Measurements from ENCODE around the gene CEP250.
A peak's percentile ranks its signal among the peaks of the same experiment; 100 is the strongest.

The CEP250 gene

GRCh38 chr20:35409542-35409941 lies 45.9 kb upstream of the CEP250 start:
- H3K4me2 ChIP-seq (ENCODE audit: low read length, poor library complexity, severe bottlenecking) = no peak overlapping the region
- no peak overlapping the region for H2BK12ac ChIP-seq (ENCODE audit: low read length in 2 of 2)
- H3K4me1 ChIP-seq (ENCODE audit: control insufficient read depth, insufficient read depth, low read depth, low read length) = peaks cover 6% of the 10 kb centered on the region
- no peaks in the 10 kb centered on the region for H3K27me3 ChIP-seq (ENCODE audit: control insufficient read depth in 1 of 2, insufficient read depth in 1 of 2, low read length in 2 of 2)
- no peak overlapping the region for H4K91ac ChIP-seq (ENCODE audit: low read length)
- no peak overlapping the region for H3K4ac ChIP-seq (ENCODE audit: low read depth in 1 of 2, low read length in 2 of 2)
- H2BK15ac ChIP-seq (ENCODE audit: low read depth, poor library complexity, severe bottlenecking) = no peak overlapping the region
- no peak overlapping the region for H3K27ac ChIP-seq (ENCODE audit: low read length, poor library complexity, severe bottlenecking)
- H3K4me3 ChIP-seq (ENCODE audit: insufficient read depth in 1 of 2, low read depth in 1 of 2, low read length in 2 of 2) = no peak overlapping the region
- H3K14ac ChIP-seq (ENCODE audit: low read length in 2 of 2) = no peak overlapping the region
- no peak overlapping the region for H2BK5ac ChIP-seq (ENCODE audit: low read depth, low read length, poor library complexity, severe bottlenecking)
- H3K79me1 ChIP-seq (replicated peaks; ENCODE audit: low read length, poor library complexity, severe bottlenecking) = peaks cover 1% of the 10 kb centered on the region
- WGBS = 81% methylated on average over 3 of the region's 3 CpGs
- no peak for DNase-seq
- no peak overlapping the region for H3K23ac ChIP-seq (ENCODE audit: low read length in 2 of 2)
- peaks cover 7% of the 10 kb centered on the region for H3K9me3 ChIP-seq (ENCODE audit: control insufficient read depth, low read length)
- H2AFZ ChIP-seq (ENCODE audit: low read depth, low read length) = no peak overlapping the region
- H2BK120ac ChIP-seq (ENCODE audit: low read depth, low read length) = no peak overlapping the region
- H3K36me3 ChIP-seq (ENCODE audit: control insufficient read depth in 1 of 2, insufficient read depth in 2 of 2, low read depth in 1 of 2, low read length in 2 of 2) = peaks cover 24 to 44% of the 10 kb centered on the region in 2 experiments
- no peak overlapping the region for H3K18ac ChIP-seq (ENCODE audit: low read depth in 1 of 2, low read length in 2 of 2)
- no peak overlapping the region for H4K8ac ChIP-seq (ENCODE audit: low read length)
- H3K9ac ChIP-seq (ENCODE audit: low read length) = no peak overlapping the region
- no peak overlapping the region for H2AK5ac ChIP-seq (ENCODE audit: low read length, severe bottlenecking)

GRCh38 chr20:35410613-35411012 lies 44.8 kb upstream of the CEP250 start:
- H3K36me3 ChIP-seq (ENCODE audit: control insufficient read depth in 1 of 2, insufficient read depth in 2 of 2, low read depth in 1 of 2, low read length in 2 of 2) = peaks cover 24 to 40% of the 10 kb centered on the region in 2 experiments
- H3K27me3 ChIP-seq (ENCODE audit: control insufficient read depth in 1 of 2, insufficient read depth in 1 of 2, low read length in 2 of 2) = no peaks in the 10 kb centered on the region
- H3K4ac ChIP-seq (ENCODE audit: low read depth in 1 of 2, low read length in 2 of 2) = no peak overlapping the region
- H2AK5ac ChIP-seq (ENCODE audit: low read length, severe bottlenecking) = no peak overlapping the region
- WGBS = 88% methylated on average over 3 of the region's 6 CpGs
- H3K14ac ChIP-seq (ENCODE audit: low read length in 2 of 2) = no peak overlapping the region
- no peak for DNase-seq
- H3K9me3 ChIP-seq (ENCODE audit: control insufficient read depth, low read length) = peaks cover 7% of the 10 kb centered on the region
- H3K23ac ChIP-seq (ENCODE audit: low read length in 2 of 2) = no peak overlapping the region
- peak overlapping the region in 1 of 2 experiments; percentile 95 for H3K4me3 ChIP-seq (ENCODE audit: insufficient read depth in 1 of 2, low read depth in 1 of 2, low read length in 2 of 2)
- H2BK120ac ChIP-seq (ENCODE audit: low read depth, low read length) = no peak overlapping the region
- no peak overlapping the region for H2BK5ac ChIP-seq (ENCODE audit: low read depth, low read length, poor library complexity, severe bottlenecking)
- no peak overlapping the region for H3K27ac ChIP-seq (ENCODE audit: low read length, poor library complexity, severe bottlenecking)
- H3K18ac ChIP-seq (ENCODE audit: low read depth in 1 of 2, low read length in 2 of 2) = no peak overlapping the region
- peaks cover 1% of the 10 kb centered on the region for H3K79me1 ChIP-seq (replicated peaks; ENCODE audit: low read length, poor library complexity, severe bottlenecking)
- peaks cover 6% of the 10 kb centered on the region for H3K4me1 ChIP-seq (ENCODE audit: control insufficient read depth, insufficient read depth, low read depth, low read length)
- no peak overlapping the region for H2AFZ ChIP-seq (ENCODE audit: low read depth, low read length)
- H3K9ac ChIP-seq (ENCODE audit: low read length) = peak overlapping the region; percentile 94
- H2BK15ac ChIP-seq (ENCODE audit: low read depth, poor library complexity, severe bottlenecking) = no peak overlapping the region
- no peak overlapping the region for H4K91ac ChIP-seq (ENCODE audit: low read length)
- H3K4me2 ChIP-seq (ENCODE audit: low read length, poor library complexity, severe bottlenecking) = peak overlapping the region; percentile 41
- H2BK12ac ChIP-seq (ENCODE audit: low read length in 2 of 2) = no peak overlapping the region
- no peak overlapping the region for H4K8ac ChIP-seq (ENCODE audit: low read length)

GRCh38 chr20:35421322-35421721 lies 34.1 kb upstream of the CEP250 start:
- H2BK5ac ChIP-seq (ENCODE audit: low read depth, low read length, poor library complexity, severe bottlenecking) = no peak overlapping the region
- H3K9ac ChIP-seq (ENCODE audit: low read length) = no peak overlapping the region
- no peak overlapping the region for H4K8ac ChIP-seq (ENCODE audit: low read length)
- no peak overlapping the region for H3K4me3 ChIP-seq (ENCODE audit: insufficient read depth in 1 of 2, low read depth in 1 of 2, low read length in 2 of 2)
- no peaks in the 10 kb centered on the region for H3K4me1 ChIP-seq (ENCODE audit: control insufficient read depth, insufficient read depth, low read depth, low read length)
- no peak overlapping the region for H3K27ac ChIP-seq (ENCODE audit: low read length, poor library complexity, severe bottlenecking)
- peaks cover 0 to 15% of the 10 kb centered on the region in 2 experiments for H3K27me3 ChIP-seq (ENCODE audit: control insufficient read depth in 1 of 2, insufficient read depth in 1 of 2, low read length in 2 of 2)
- DNase-seq = no peak
- no peak overlapping the region for H2AK5ac ChIP-seq (ENCODE audit: low read length, severe bottlenecking)
- H2BK12ac ChIP-seq (ENCODE audit: low read length in 2 of 2) = no peak overlapping the region
- no peak overlapping the region for H2BK15ac ChIP-seq (ENCODE audit: low read depth, poor library complexity, severe bottlenecking)
- H3K4ac ChIP-seq (ENCODE audit: low read depth in 1 of 2, low read length in 2 of 2) = no peak overlapping the region
- no peak overlapping the region for H2BK120ac ChIP-seq (ENCODE audit: low read depth, low read length)
- H3K14ac ChIP-seq (ENCODE audit: low read length in 2 of 2) = no peak overlapping the region
- no peak overlapping the region for H3K18ac ChIP-seq (ENCODE audit: low read depth in 1 of 2, low read length in 2 of 2)
- no peak overlapping the region for H3K23ac ChIP-seq (ENCODE audit: low read length in 2 of 2)
- H3K9me3 ChIP-seq (ENCODE audit: control insufficient read depth, low read length) = no peaks in the 10 kb centered on the region
- no peak overlapping the region for H2AFZ ChIP-seq (ENCODE audit: low read depth, low read length)
- H3K36me3 ChIP-seq (ENCODE audit: control insufficient read depth in 1 of 2, insufficient read depth in 2 of 2, low read depth in 1 of 2, low read length in 2 of 2) = no peaks in the 10 kb centered on the region
- H3K4me2 ChIP-seq (ENCODE audit: low read length, poor library complexity, severe bottlenecking) = no peak overlapping the region
- no peaks in the 10 kb centered on the region for H3K79me1 ChIP-seq (replicated peaks; ENCODE audit: low read length, poor library complexity, severe bottlenecking)
- no CpG with 5 or more reads among the region's 2 CpGs for WGBS
- no peak overlapping the region for H4K91ac ChIP-seq (ENCODE audit: low read length)

- H3K4me2 ChIP-seq (ENCODE audit: low read length, poor library complexity, severe bottlenecking) = no peak overlapping the region
- no peak overlapping the region for H3K27ac ChIP-seq (ENCODE audit: low read length, poor library complexity, severe bottlenecking)
- H3K14ac ChIP-seq (ENCODE audit: low read length in 2 of 2) = no peak overlapping the region
- no peak overlapping the region for H3K4me3 ChIP-seq (ENCODE audit: insufficient read depth in 1 of 2, low read depth in 1 of 2, low read length in 2 of 2)
- no peak overlapping the region for H2BK5ac ChIP-seq (ENCODE audit: low read depth, low read length, poor library complexity, severe bottlenecking)
- H4K91ac ChIP-seq (ENCODE audit: low read length) = no peak overlapping the region
- H2AK5ac ChIP-seq (ENCODE audit: low read length, severe bottlenecking) = peak overlapping the region; percentile 55
- H2BK120ac ChIP-seq (ENCODE audit: low read depth, low read length) = peak overlapping the region; percentile 40
- H3K9me3 ChIP-seq (ENCODE audit: control insufficient read depth, low read length) = no peaks in the 10 kb centered on the region
- no peak for DNase-seq
- peak overlapping the region; percentile 10 to 49 for H3K4ac ChIP-seq (ENCODE audit: low read depth in 1 of 2, low read length in 2 of 2)
- H4K8ac ChIP-seq (ENCODE audit: low read length) = peak overlapping the region; percentile 58
- H3K9ac ChIP-seq (ENCODE audit: low read length) = no peak overlapping the region
- H2BK15ac ChIP-seq (ENCODE audit: low read depth, poor library complexity, severe bottlenecking) = no peak overlapping the region
- H3K27me3 ChIP-seq (ENCODE audit: control insufficient read depth in 1 of 2, insufficient read depth in 1 of 2, low read length in 2 of 2) = no peaks in the 10 kb centered on the region
- H2BK12ac ChIP-seq (ENCODE audit: low read length in 2 of 2) = peak overlapping the region; percentile 22 to 87
- peak overlapping the region; percentile 35 to 40 for H3K18ac ChIP-seq (ENCODE audit: low read depth in 1 of 2, low read length in 2 of 2)
- peaks cover 31% of the 10 kb centered on the region for H3K4me1 ChIP-seq (ENCODE audit: control insufficient read depth, insufficient read depth, low read depth, low read length)
- H3K79me1 ChIP-seq (replicated peaks; ENCODE audit: low read length, poor library complexity, severe bottlenecking) = peaks cover 11% of the 10 kb centered on the region
- 64% methylated on average over 6 of the region's 6 CpGs for WGBS
- no peak overlapping the region for H3K23ac ChIP-seq (ENCODE audit: low read length in 2 of 2)
- H3K36me3 ChIP-seq (ENCODE audit: control insufficient read depth in 1 of 2, insufficient read depth in 2 of 2, low read depth in 1 of 2, low read length in 2 of 2) = peaks cover 7 to 31% of the 10 kb centered on the region in 2 experiments
- H2AFZ ChIP-seq (ENCODE audit: low read depth, low read length) = peak overlapping the region; percentile 96
Measured at GRCh38 chr20:35431621-35432429, 23.6 kb upstream of the CEP250 start.

Data from mesenchymal stem cell (in vitro differentiated cells and primary cell).